GM18909 (cell line): Measurements from ENCODE around the gene NDUFAF8.

Experiments
- ATAC-seq: cut with Tn5 transposase; IDR thresholded peaks from one replicate; pipeline ENCODE4 v1.9.1; 2021; ENCODE audit warnings: mild to moderate bottlenecking; ENCODE audit not compliant: unreplicated experiment, poor library complexity

The NDUFAF8 gene

DNA sequence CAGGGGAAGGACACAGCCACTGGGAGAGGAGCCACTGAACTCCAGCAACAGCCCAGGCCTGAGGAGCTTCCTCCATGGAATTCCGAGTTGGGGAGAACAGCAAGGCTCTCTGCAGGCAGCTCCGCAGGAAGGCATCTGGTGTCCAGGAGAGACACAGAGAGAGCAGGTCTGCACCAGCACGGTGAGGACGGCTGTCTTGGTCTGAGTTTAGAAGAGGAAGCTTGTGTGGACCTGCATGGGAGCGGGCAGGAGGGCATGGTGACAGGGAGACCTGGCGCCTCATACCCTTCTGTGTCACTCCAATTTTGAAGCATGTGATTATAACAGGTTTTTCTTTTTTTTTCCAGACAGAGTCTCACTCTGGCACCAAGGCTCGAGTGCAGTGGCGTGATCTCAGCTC lies 49.6 kb downstream of the NDUFAF8 start:
- ATAC-seq: no peak

DNA sequence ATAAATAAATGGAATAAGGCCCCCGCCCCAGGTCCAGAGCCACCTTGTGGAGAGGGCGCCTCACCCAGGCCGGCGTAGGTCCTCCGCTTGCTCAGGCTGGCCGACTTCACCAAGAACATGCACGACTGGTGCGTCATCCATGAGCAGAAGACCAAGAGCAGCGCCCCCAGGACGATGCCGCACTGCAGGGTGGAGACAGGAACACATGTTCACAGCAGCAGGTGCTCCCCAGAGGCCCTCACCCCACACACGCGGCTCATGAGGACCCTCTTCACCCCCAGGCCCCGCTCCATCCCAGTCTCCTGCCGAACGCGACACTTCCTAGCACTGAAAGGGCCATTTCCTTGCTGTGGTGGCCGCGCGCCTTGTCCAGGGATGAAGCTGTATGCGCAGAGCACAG lies 50.5 kb downstream of the NDUFAF8 start:
- no peak for ATAC-seq

DNA sequence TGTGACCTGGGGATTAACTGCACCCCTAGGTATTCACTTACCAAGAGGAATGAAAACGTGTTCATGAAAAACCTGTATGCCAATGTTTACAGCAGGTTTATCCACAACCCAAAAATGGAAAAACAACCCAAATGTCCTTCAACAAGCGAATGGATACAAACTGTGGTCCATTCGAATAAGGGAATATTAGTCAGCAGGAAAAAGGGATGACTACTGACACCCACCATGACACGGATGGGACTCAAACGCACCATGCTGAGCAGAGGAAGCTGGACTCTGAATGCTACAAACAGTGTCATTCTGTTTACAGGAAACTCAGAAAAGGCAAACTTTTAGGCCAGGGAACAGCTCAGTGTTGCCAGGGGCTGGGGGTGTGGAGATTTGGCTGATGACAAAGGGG lies 51.1 kb downstream of the NDUFAF8 start:
- no peak for ATAC-seq
